HCT116 (cell line): ENCODE measurements around the gene RANGAP1.

Source experiments
- JUND ChIP-seq: IDR thresholded peaks from 2 replicates; pipeline ENCODE4 v1.6.1; 2012
- POLR2A ChIP-seq: IDR thresholded peaks from 2 replicates; pipeline ENCODE4 v1.7.0; 2011; ENCODE audit warnings: borderline replicate concordance; ENCODE audit not compliant: insufficient read depth, insufficient read length; ENCODE audit errors: extremely low read depth
- TF ChIP-seq, protein P1 (sequence below), 3 experiments: fragments of 200-600 bp in 1 of 3; sonication (generic) in 1 of 3; IDR thresholded peaks in 2 of 3; conservative IDR thresholded peaks in 1 of 3; 2 replicates each; pipeline ENCODE4 v1.5.1; 2012 to 2017; ENCODE audit warnings: low read depth in 2 of 3, low read length in 2 of 3, antibody characterized with exemption in 1 of 3, borderline replicate concordance in 1 of 3, control low read depth in 1 of 3, mild to moderate bottlenecking in 1 of 3, mixed read lengths in 1 of 3, mixed run types in 1 of 3, moderate library complexity in 1 of 3; ENCODE audit not compliant: insufficient read depth in 1 of 3
- TF ChIP-seq, protein P2 (sequence below): IDR thresholded peaks from 2 replicates; pipeline ENCODE4 v1.6.1; 2012; ENCODE audit warnings: low read depth

- TF ChIP-seq, protein P1, sequence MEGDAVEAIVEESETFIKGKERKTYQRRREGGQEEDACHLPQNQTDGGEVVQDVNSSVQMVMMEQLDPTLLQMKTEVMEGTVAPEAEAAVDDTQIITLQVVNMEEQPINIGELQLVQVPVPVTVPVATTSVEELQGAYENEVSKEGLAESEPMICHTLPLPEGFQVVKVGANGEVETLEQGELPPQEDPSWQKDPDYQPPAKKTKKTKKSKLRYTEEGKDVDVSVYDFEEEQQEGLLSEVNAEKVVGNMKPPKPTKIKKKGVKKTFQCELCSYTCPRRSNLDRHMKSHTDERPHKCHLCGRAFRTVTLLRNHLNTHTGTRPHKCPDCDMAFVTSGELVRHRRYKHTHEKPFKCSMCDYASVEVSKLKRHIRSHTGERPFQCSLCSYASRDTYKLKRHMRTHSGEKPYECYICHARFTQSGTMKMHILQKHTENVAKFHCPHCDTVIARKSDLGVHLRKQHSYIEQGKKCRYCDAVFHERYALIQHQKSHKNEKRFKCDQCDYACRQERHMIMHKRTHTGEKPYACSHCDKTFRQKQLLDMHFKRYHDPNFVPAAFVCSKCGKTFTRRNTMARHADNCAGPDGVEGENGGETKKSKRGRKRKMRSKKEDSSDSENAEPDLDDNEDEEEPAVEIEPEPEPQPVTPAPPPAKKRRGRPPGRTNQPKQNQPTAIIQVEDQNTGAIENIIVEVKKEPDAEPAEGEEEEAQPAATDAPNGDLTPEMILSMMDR (IDR thresholded peaks at IDR 0.05 in 2 of 3, conservative IDR thresholded peaks at IDR 0.05 in 1 of 3; ENCODE audit: borderline replicate concordance in 1 of 3, insufficient read depth in 1 of 3, low read depth in 2 of 3, low read length in 2 of 3), result no peak
- TF ChIP-seq, protein P2, sequence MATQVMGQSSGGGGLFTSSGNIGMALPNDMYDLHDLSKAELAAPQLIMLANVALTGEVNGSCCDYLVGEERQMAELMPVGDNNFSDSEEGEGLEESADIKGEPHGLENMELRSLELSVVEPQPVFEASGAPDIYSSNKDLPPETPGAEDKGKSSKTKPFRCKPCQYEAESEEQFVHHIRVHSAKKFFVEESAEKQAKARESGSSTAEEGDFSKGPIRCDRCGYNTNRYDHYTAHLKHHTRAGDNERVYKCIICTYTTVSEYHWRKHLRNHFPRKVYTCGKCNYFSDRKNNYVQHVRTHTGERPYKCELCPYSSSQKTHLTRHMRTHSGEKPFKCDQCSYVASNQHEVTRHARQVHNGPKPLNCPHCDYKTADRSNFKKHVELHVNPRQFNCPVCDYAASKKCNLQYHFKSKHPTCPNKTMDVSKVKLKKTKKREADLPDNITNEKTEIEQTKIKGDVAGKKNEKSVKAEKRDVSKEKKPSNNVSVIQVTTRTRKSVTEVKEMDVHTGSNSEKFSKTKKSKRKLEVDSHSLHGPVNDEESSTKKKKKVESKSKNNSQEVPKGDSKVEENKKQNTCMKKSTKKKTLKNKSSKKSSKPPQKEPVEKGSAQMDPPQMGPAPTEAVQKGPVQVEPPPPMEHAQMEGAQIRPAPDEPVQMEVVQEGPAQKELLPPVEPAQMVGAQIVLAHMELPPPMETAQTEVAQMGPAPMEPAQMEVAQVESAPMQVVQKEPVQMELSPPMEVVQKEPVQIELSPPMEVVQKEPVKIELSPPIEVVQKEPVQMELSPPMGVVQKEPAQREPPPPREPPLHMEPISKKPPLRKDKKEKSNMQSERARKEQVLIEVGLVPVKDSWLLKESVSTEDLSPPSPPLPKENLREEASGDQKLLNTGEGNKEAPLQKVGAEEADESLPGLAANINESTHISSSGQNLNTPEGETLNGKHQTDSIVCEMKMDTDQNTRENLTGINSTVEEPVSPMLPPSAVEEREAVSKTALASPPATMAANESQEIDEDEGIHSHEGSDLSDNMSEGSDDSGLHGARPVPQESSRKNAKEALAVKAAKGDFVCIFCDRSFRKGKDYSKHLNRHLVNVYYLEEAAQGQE, result no peak
- no peak for TF ChIP-seq JUND
- no peak for TF ChIP-seq POLR2A
Observed at GRCh38 chr22:41234815-41235695, 50.9 kb downstream of the RANGAP1 start.
